Activated naive CD8-positive, alpha-beta T cell treated with anti-CD3 and anti-CD28 coated beads, Interleukin-2, amount 10 ng/mL, durations not matched to agents 7 days and 5 days (primary cell): Measurements from ENCODE around the gene COASY. TPM values are rescaled to one million over a fixed set of nuclear protein-coding genes. Genes with fewer than 3 reads are reported as not detected.

ENCODE experiments used
- ATAC-seq: fragments of 150-1000 bp; cut with Tn5 transposase; one replicate; pipeline ENCODE4 v1.10.0; 2021; ENCODE audit warnings: low read depth, moderate library complexity
- POLR2A ChIA-PET: fragments of 350-600 bp; sonication (Branson Sonifier 250); formaldehyde crosslinking; loops from one replicate; lab custom pipeline; 2021; ENCODE audit warnings: antibody characterized with exemption; lab: Charles Lee
- DNase-seq: peaks from one replicate; pipeline ENCODE4 v3.0.0; 2021
- H3K27ac Mint-ChIP-seq: one replicate; pipeline ENCODE4 v1.8.0; 2022; ENCODE audit warnings: mild to moderate bottlenecking, mixed read lengths
- H3K27me3 Mint-ChIP-seq: one replicate; pipeline ENCODE4 v1.8.0; 2022; ENCODE audit warnings: mild to moderate bottlenecking, moderate library complexity, mixed read lengths
- H3K36me3 Mint-ChIP-seq: one replicate; pipeline ENCODE4 v1.8.0; 2021; ENCODE audit warnings: mild to moderate bottlenecking, mixed read lengths
- H3K4me1 Mint-ChIP-seq: one replicate; pipeline ENCODE4 v1.8.0; 2021; ENCODE audit warnings: mixed read lengths
- H3K4me3 Mint-ChIP-seq: one replicate; pipeline ENCODE4 v1.8.0; 2022; ENCODE audit warnings: mild to moderate bottlenecking, moderate library complexity, mixed read lengths
- H3K9me3 Mint-ChIP-seq: one replicate; pipeline ENCODE4 v1.8.0; 2021; ENCODE audit warnings: mixed read lengths
- total RNA-seq, 2 experiments: library from RNA; stranded (reverse); gene quantifications; one replicate each; pipeline ENCODE4 v1.2.3, GENCODE V29; 2021

The COASY gene
- total RNA-seq, 2 experiments from 2014 or later, result 83.3 to 98.1 TPM

- POLR2A ChIA-PET, result no interaction called here
- H3K4me3 Mint-ChIP-seq, result no peak overlapping the region
- DNase-seq (no peak), ATAC-seq (no peak)
- no peaks in the 10 kb centered on the region for H3K36me3 Mint-ChIP-seq
- no peaks in the 10 kb centered on the region for H3K9me3 Mint-ChIP-seq
- H3K27ac Mint-ChIP-seq, result no peak overlapping the region
- H3K27me3 Mint-ChIP-seq, result peaks cover 3% of the 10 kb centered on the region
- peaks cover 10% of the 10 kb centered on the region for H3K4me1 Mint-ChIP-seq
These were observed 40.2 kb upstream of the COASY start for GRCh38 chr17:42521666-42522262.

GRCh38 chr17:42522263-42522790, 39.6 kb upstream of the COASY start:
- Mint-ChIP-seq H3K36me3 (no peaks in the 10 kb centered on the region), H3K27me3 (peaks cover 3% of the 10 kb centered on the region), H3K4me1 (peaks cover 15% of the 10 kb centered on the region), H3K9me3 (no peaks in the 10 kb centered on the region), H3K27ac (no peak overlapping the region), H3K4me3 (no peak overlapping the region)
- POLR2A ChIA-PET, result no interaction called here
- ATAC-seq, result no peak
- DNase-seq, result no peak

DNA sequence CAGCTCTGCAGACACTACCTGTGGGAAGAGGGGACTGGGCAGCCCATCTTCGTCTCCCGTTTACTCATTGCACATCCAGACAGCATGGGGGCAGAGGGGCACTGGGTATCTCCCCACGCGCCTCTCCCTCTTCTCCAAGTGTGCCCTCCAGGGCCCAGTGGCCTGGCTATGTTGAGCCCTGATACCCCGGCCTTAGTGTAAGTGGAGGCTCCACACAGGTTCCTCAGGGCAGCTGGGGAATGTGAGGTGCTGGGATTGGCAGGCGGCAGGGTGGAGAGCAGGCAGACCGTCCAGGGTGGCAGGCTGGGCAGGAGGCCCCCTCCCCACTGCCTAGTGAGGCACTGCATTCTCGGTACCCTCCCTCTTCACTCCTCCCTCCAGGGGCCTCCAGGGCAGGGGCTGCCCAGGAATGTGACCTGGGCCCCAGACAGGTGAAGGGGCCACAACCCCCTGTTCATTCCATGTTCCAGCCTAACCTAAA, 39.1 kb upstream of the COASY start:
- DNase-seq (no peak), ATAC-seq (no peak)
- H3K9me3 Mint-ChIP-seq, result no peaks in the 10 kb centered on the region
- no peaks in the 10 kb centered on the region for H3K36me3 Mint-ChIP-seq
- peaks cover 3% of the 10 kb centered on the region for H3K27me3 Mint-ChIP-seq
- no peak overlapping the region for H3K27ac Mint-ChIP-seq
- POLR2A ChIA-PET, result no interaction called here
- peaks cover 13% of the 10 kb centered on the region for H3K4me1 Mint-ChIP-seq
- H3K4me3 Mint-ChIP-seq, result no peak overlapping the region

GRCh38 chr17:42525221-42525620, 36.7 kb upstream of the COASY start:
- Mint-ChIP-seq H3K9me3 (no peaks in the 10 kb centered on the region), H3K27ac (no peak overlapping the region), H3K4me3 (no peak overlapping the region), H3K36me3 (no peaks in the 10 kb centered on the region), H3K27me3 (peaks cover 3% of the 10 kb centered on the region), H3K4me1 (peaks cover 24% of the 10 kb centered on the region)
- DNase-seq (no peak), ATAC-seq (no peak)
- POLR2A ChIA-PET, result no interaction called here

- H3K4me3 Mint-ChIP-seq, result no peak overlapping the region
- H3K36me3 Mint-ChIP-seq, result no peaks in the 10 kb centered on the region
- POLR2A ChIA-PET, result no interaction called here
- DNase-seq (no peak), ATAC-seq (no peak)
- no peaks in the 10 kb centered on the region for H3K9me3 Mint-ChIP-seq
- peaks cover 32% of the 10 kb centered on the region for H3K4me1 Mint-ChIP-seq
- H3K27me3 Mint-ChIP-seq, result peaks cover 3% of the 10 kb centered on the region
- no peak overlapping the region for H3K27ac Mint-ChIP-seq
These were observed 35.9 kb upstream of the COASY start for GRCh38 chr17:42526031-42526444.

- H3K4me1 Mint-ChIP-seq, result peaks cover 41% of the 10 kb centered on the region
- H3K9me3 Mint-ChIP-seq, result no peaks in the 10 kb centered on the region
These were observed 34.0 kb upstream of the COASY start for GRCh38 chr17:42527932-42528331.

GRCh38 chr17:42529061-42529460, 32.9 kb upstream of the COASY start:
- POLR2A ChIA-PET, result interaction anchor here (0.7 to 1.2 kb wide), 2 partner anchors 11 to 275 kb away, joined by 3 read pairs; no protein-coding TSS in a partner anchor
- peaks cover 41% of the 10 kb centered on the region for H3K4me1 Mint-ChIP-seq
- H3K4me3 Mint-ChIP-seq, result no peak overlapping the region

More at GRCh38 chr17:42527932-42528331, 34.0 kb upstream of the COASY start:
- Mint-ChIP-seq H3K27me3 (peaks cover 3% of the 10 kb centered on the region), H3K4me3 (no peak overlapping the region), H3K36me3 (no peaks in the 10 kb centered on the region), H3K27ac (no peak overlapping the region)
- POLR2A ChIA-PET, result interaction anchor here (0.8 to 1.3 kb wide), 3 partner anchors 8 to 113 kb away, joined by 3 to 5 read pairs (median 4); partner anchors contain the start of gene NAGLU
- no peak for ATAC-seq
- DNase-seq, result no peak

DNA sequence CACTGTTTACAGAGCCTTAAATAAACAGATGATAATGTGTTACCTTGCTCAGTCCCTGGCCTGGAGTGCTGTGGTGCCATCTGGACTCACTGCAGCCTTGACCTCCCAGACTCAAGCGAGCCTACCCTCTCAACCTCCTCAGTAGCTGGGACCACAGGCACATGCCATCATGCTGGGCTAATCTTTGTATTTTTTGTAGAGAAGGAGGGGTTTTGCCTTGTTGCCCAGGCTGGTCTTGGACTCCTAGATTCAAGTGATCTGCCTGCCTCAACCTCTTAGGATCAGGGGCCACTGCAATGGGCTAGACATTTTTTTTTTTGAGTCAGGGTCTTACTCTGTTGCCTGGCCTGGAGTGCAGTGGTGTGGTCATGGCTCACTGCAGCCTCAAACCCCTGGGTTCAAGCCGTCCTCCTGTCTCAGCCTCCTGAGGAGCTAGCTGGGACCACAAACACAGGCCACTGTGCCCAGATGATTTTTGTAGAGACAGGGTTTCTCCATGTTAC, 30.9 kb upstream of the COASY start:
- Mint-ChIP-seq H3K9me3 (no peaks in the 10 kb centered on the region), H3K36me3 (peaks cover 2% of the 10 kb centered on the region), H3K27ac (peak overlapping the region; percentile 61), H3K27me3 (peaks cover 2% of the 10 kb centered on the region), H3K4me1 (peaks cover 45% of the 10 kb centered on the region), H3K4me3 (peak overlapping the region; percentile 79)
- DNase-seq, result no peak
- ATAC-seq, result no peak
- POLR2A ChIA-PET, result interaction anchor here (1.4 to 2.1 kb wide), 2 partner anchors 10 to 218 kb away, joined by 6 read pairs; no protein-coding TSS in a partner anchor

More at GRCh38 chr17:42529061-42529460, 32.9 kb upstream of the COASY start:
- H3K36me3 Mint-ChIP-seq, result no peaks in the 10 kb centered on the region
- ATAC-seq (no peak), DNase-seq (no peak)
- no peaks in the 10 kb centered on the region for H3K9me3 Mint-ChIP-seq
- H3K27ac Mint-ChIP-seq, result peak overlapping the region; percentile 89
- H3K27me3 Mint-ChIP-seq, result peaks cover 6% of the 10 kb centered on the region

- H3K36me3 Mint-ChIP-seq, result peaks cover 2% of the 10 kb centered on the region
- peaks cover 2% of the 10 kb centered on the region for H3K27me3 Mint-ChIP-seq
- H3K4me1 Mint-ChIP-seq, result peaks cover 42% of the 10 kb centered on the region
- ATAC-seq, result peak; percentile 12
- H3K9me3 Mint-ChIP-seq, result no peaks in the 10 kb centered on the region
- DNase-seq, result peak; percentile 72
- peak overlapping the region; percentile 79 for H3K4me3 Mint-ChIP-seq
- POLR2A ChIA-PET, result interaction anchor here (0.7 to 2.1 kb wide), 2 partner anchors 9 to 335 kb away, joined by 6 to 7 read pairs; no protein-coding TSS in a partner anchor
- peak overlapping the region; percentile 75 for H3K27ac Mint-ChIP-seq
These were observed 30.2 kb upstream of the COASY start for GRCh38 chr17:42531455-42532354.

DNA sequence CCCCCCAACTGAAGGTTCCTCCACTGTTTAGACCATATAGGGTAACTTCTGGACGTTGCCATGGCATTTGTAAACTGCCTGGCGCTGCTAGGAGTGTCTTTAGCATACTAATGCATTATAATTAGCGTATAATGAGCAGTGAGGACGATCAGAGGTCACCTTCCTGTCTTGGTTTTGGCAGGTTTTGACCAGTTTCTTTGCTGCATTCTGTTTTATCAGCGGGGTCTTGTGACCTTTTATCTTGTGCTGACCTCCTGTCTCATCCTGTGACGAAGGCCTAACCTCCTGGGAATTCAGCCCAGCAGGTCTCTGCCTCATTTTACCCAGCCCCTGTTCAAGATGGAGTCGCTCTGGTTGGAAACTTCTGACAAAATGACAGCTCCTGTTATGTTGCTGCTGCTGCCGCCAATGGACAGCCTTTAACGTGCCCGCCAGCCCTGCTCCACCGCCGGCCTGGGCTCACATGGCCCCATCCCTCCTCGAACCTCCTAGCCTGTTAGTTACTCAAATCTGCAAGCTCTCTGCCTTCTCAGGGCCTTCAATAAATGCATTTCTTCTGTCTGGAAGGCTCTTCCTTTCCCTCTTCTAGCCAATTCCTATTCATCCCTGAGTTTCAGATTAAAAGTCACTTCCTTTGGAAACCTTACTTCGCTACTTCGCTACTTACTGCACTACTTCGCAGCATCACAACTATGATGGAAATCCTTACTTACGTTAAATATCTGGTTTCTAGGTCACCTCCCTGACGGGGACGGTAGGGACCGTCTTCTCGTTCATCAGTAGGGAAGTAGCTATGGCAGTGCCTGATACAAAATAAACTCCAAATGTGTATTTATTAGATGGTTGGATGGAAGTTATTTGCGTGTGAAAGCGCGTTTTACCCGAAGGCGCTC, 26.5 kb upstream of the COASY start:
- ATAC-seq, result no peak
- POLR2A ChIA-PET, result interaction anchor here (0.8 to 2.8 kb wide), 14 partner anchors 8 to 825 kb away, joined by 3 to 17 read pairs (median 4); partner anchors contain the start of genes DHX58, MLX, PSMC3IP and STAT5A
- Mint-ChIP-seq H3K4me1 (peaks cover 38% of the 10 kb centered on the region), H3K4me3 (peak overlapping the region; percentile 87), H3K27ac (peak overlapping the region; percentile 79), H3K9me3 (no peaks in the 10 kb centered on the region), H3K27me3 (peaks cover 2% of the 10 kb centered on the region), H3K36me3 (peaks cover 11% of the 10 kb centered on the region)
- no peak for DNase-seq

GRCh38 chr17:42536048-42536371, 25.9 kb upstream of the COASY start, which contains the start of gene NAGLU:
Gene NAGLU (plus strand): TSS chr17:42536241. CDS start chr17:42536273, 32 bp downstream.
- H3K9me3 Mint-ChIP-seq, result no peaks in the 10 kb centered on the region
- peaks cover 11% of the 10 kb centered on the region for H3K36me3 Mint-ChIP-seq
- peaks cover 2% of the 10 kb centered on the region for H3K27me3 Mint-ChIP-seq

More at GRCh38 chr17:42536048-42536371, 25.9 kb upstream of the COASY start, which contains the start of gene NAGLU:
- POLR2A ChIA-PET, result interaction anchor here (0.8 to 2.8 kb wide), 15 partner anchors 9 to 825 kb away, joined by 3 to 17 read pairs (median 4); partner anchors contain the start of genes DHX58, MLX, PSMC3IP and STAT5A
- H3K27ac Mint-ChIP-seq, result peak within 1 kb of the TSS; percentile 79
- peak within 1 kb of the TSS; percentile 88 for H3K4me3 Mint-ChIP-seq
- DNase-seq (peak; percentile 91), ATAC-seq (peak; percentile 87)
- peaks cover 37% of the 10 kb centered on the region for H3K4me1 Mint-ChIP-seq
